HuH-7.5 (cell line): ENCODE results near the gene STX18.
"Not testable (repeated sequence)": the region's sequence is repeated elsewhere in the genome, so short reads cannot be mapped to it uniquely, and the experiment has no call there.

Experiments
- DNase-seq: peaks from one replicate; pipeline ENCODE4 v3.0.0; 2011; ENCODE audit warnings: low spot score

The STX18 gene

DNA sequence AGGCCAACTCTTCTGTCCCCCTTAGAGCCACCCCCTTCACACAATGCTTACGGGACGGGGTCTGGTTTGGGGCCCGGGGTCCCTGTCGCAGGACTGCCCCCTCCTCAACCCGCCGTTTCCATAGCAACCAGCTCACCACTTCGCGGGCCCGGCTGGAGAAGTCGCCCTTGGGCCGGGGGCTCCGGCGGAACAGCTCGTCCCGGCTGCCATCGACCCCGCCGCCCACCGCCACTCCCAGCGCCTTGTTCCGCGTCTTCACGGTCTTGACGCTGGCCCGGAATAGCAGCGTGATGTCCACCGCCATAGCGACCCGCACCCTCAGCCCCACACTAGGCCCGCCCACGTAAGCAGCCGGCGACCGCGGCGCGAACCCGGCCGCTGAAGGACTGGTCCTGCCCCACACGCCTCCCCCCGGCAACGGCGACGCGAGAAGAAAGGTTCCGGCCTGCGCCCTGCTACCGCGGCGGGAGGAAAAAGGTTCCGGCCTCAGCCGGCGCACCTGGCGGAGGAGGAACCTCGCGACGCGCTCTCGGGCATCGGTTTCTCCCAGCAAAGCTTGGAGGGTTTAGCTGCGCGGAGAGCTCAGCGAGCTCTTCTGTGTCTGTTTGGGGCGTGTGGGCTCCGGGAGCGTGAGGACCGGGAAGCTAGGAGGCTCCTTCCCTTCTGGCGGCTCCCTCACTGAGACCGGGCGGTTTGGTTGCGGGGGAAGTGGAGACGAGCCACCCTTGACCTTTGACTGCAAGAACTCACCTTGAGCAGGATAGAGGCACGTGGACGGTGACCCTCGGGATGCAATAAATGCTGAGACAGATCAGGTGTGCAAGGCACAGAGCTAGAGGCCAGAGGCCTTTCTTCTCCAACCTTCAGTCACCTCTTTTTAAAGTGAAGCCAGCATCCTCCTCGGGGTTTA, at the start of gene STX18:
STX18 (minus strand) TSS at position 388 of the 910 bp plus-strand sequence; CDS start at position 304, 84 bp downstream.
- DNase-seq, result peak; percentile 68

DNA sequence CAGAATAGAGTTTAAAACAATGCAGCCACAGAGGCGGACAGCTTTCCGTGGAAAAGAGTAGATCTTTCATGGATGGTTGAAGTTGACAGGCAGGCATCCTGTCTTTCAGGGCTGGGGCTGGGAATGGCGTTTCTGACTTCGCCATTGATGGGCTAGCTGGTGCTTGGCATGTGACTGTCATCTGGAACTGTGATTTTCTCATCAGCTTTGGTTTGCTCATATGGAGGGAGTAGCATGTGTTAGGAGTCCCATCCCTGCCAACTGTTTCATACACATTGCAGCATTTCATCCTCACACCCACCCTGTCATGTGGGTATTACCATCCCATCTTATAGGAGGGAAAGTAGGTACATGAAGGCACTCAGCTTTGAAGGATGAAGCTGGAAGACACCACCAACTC, 49.2 kb upstream of the STX18 start:
- no peak for DNase-seq

DNA sequence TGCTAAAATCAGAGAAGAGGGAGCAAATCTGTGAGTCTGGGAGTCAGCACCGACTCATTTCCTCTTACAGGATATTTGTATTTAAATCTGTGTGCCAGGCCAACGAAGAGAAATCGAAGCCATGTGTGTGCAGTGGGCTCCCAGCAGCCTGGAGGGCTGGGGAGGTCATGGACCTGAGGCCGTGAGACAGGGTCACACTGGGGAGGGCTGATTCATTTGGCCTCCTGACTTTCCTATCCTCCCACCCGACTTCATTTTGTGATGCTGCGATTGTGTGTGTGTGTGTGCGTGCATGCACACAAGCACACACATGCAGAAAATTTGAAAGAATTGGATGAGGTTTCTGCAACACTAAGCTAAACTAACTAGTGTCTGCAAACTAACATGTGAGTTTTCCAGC, 48.7 kb upstream of the STX18 start:
- DNase-seq, result no peak

DNA sequence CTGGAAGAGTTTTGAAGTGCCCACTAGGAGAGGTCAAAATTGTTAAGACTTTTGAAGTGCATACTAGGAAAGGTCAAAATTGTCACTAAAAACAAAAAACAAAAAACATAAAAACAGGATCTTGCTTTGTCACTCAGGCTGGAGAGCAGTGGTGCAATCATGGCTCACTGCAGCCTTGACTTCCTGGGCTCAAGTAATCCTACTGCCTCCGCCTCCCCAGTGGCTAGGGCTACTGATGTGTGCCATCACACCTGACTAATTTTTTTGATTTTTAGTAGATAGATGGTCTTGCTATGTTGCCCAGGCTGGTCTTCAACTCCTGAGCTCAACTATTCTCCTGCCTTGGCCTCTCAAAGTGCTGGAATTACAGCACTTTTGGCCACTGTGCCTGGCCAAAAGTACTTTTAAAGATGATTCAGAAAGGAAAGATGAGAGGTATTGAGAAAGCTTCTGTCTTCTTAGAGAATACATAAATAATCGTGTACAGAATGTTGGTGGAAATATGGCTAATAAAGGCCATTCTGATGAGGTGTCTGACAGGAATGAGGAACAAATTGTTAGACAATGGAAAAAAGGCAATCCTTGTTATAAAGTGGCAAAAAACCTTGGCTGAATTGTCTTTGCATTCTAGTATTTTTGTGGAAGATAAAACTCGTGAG, 43.3 kb upstream of the STX18 start:
- DNase-seq, result no peak

DNA sequence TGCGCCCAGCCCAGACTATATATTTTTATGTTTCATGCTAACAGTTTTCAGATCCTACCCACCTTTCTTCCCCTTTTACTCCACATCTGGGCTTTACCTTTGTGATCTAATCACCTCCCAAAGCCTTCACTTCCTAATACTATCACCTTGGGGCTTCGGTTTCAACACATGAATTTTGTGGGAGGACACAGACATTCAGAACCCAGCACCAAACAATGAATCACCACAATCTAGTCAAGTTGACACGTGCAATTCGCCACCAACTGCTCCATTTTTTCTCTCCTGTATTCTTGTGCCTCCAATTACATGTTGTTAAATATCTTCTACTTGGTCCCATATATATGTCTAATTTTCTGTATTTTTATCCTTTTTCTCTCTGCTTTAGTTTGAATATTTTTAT, 41.8 kb upstream of the STX18 start:
- no peak for DNase-seq

DNA sequence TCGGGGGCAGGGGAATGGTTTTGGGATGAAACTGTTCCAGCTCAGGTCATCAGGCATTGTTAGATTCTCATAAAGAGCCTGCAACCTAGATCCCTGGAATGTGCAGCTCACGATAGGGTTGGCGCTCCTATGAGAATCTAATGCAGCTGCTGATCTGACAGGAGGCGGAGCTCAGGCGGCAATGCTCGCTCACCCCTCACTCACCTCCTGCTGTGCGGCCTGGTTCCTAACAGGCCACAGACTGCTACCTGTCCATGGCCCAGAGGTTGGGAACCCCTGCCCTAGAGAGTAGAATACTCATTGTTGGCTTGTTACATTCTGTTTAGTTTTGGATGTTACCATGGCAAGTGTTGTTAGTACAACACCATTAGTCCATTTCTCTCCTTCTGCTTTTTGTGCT, 40.8 kb upstream of the STX18 start:
- DNase-seq, result no peak

DNA sequence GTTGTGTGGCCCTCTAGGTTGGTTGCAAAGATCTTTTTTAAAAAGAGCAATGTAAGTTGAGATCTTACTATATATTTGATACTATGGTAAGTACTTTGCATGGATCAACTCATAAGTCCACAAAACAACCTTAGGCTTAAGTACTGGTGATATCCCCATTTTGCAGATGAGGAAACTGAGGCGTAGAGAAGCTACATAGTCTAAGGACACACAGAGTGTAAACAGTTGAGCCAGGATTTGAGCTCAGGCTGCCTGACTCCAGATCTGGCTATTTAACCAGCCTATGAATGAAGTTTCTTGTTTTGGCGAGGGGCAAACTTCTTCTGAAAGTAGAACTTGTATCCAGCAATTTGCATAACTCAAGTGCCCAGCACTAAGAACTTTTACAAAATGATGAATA, 38.6 kb upstream of the STX18 start:
- DNase-seq, result no peak

DNA sequence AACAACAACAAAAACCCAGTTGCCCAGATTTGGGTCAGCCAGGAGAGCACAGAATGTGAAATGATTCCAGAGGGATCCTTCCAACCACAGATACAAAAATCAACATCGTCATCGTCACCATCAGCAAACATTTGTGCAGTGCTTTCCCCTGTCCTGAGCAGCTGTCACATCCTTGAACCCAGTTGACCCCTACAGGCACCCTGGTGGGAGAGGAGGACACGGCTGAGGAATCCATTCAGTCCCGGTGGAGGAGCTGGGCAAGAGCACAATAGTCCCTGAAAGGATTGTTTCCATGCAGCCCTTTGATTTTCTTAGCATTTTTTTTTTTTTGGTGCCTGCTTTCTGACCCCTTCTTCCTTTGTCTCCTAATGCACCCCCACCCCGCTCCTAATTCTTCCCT, 37.1 kb upstream of the STX18 start:
- no peak for DNase-seq

DNA sequence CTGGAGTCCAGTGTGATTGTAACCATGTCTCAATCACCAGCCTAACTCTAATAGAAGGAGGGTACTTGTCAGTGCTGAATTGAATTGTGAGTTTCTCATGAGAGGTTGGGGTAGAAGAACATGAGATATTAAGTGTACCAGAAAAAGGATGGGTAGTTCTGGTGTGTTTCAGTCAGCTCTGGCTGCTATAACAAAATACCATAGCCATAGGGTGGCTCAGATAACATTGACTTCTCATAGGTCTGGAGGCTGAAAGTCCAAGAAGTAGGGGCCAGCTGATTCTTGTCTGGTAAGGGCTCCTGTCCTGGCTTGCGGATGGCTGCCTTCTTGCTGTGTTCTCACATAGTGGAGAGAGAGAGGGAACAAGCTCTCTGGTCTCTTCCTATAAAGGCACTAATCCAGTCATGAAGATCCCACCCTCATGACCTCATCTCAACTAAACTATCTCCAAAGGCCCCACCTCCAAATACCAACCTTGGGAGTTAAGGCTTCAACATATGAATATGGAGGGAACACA, 35.6 kb upstream of the STX18 start:
- DNase-seq, result no peak

DNA sequence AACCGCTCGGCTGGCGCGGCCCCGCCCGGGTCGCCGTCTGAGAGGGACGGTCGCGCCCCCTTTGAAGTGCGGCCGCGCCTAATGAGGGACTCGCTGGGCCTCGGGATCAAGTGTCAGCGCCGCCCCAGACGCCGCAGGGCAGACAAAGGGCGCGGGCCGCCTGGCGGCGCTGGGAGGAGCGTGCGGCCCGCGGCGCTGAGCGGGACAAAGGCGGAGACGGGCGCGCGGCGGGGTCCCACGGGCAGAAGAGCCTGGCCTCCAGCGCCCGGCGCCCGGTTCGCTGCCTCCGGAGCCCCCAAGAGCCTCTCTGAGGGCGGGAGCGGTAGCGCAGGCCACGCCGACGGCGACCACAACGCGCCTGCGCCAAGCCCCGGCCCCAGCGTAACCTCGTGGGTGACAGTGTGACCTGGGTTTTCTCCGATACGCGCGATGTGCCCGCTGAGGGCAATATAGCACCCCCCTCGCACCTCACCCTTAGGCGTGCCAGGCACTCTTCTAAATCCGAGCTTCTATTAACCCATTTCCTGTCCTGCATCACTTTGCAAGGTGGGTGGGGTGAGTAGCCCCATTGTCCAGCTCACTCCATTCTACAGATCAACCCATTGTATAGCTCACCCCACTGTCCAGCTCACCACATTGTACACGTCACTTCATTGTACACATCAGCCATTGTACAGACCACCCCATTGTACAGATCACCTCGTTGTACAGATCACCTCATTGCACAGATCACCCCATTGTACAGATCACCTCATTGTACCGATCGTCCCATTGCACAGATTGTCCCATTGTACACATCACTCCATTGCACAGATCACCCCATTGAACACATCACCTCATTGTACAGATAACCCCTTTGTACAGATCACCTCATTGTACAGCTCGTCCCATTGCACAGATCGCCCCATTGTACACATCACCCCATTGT, 33.7 kb upstream of the STX18 start:
- peak; percentile 77 for DNase-seq

DNA sequence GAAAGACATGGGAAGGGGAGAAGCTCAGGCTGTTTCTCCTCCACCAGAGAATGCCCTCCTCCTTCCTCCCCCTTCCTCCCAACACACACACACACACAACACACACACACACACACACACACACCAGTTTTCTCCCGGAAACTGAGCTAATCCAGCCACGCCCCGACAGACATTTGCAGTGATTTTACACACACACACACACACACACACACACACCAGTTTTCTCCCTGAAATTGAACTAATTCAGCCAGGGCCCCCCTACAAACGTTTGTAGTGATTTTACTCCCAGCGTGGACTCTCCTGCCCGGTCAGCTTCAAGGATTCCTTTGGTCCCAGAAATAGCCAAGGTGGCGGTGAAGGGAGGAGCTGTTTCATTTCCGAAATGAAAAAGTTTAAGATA, 32.9 kb upstream of the STX18 start:
- peak; percentile 28 for DNase-seq

DNA sequence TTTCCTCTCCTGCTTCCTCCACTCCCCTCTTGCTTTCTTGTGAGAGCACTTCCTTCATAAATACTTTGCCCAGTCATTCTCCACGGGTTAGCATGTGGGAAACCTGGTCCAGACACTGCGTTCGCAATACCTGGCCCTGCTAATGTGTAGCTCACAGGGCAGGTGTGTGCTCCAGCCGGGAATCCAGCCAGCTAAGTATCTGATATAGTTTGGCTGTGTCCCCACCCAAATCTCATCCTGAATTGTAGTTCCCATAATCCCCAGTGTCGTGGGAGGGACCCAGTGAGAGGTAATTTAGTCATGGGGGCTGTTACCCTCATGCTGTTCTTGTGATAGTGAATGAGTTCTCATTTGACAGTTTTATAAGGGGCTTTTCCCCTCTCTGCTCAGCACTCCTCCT, 32.2 kb upstream of the STX18 start:
- DNase-seq, result no peak

DNA sequence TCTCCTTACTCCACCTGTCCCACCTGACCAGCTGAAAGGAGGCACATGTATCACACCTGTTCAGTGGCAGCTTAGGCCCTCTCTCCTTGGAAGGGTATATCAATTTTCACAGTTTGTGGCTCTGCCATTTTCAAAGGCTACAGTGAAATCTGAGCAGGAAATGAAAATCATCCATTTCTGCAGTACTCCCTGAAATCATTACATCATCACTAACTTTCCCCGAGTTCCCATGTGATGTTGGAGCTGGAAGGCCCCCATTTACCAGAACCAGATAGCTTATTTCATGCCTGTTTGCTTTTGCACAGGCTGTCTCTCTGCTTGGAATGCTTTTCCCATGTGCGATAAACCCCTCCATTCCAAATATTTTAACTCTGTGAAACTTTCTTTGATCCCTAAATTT, 31.0 kb upstream of the STX18 start:
- DNase-seq, result no peak

DNA sequence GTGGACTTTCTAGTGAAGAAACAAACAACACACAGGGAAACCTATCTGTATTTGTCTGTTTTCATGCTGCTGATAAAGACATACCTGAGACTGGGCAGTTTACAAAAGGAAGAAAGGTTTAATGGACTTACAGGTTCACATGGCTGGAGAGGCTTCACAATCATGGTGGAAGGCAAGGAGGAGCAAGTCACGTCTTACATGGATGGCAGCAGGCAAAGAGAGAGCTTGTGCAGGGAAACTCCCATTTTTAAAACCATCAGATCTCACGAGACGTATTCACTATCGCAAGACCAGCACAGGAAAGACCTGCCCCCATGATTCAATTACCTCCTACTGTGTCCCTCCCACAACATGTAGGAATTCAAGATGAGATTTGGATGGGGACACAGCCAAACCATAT, 28.0 kb upstream of the STX18 start:
- not testable (repeated sequence) for DNase-seq

DNA sequence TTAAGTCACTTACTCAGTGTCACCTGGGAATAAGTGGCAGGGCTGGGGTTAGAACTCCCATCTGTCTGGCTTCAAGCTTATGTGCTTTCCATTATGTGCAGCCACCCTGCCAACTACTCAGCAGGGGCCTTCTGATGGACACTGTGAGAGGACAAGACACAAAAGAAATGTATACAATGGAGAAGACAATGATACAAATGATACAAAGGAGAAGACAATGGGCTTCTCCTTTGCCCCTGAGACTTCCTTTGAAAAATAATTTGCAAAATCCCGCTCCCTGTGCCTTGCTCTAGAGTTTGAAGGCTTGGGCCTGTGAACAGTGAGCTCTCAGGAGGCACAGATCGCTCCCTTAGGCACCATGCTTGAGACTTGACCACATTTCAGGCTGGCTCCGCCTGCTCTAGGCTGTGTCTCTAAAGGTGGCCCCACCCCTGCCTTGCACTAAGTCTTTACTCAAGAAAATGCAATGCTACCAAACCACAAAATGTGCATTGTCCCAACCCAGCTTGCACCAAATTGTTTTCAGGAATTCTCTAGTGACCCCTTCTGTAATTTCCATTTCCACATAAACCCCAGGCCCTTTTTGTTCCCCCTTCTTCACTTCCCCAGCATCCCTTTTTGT, 27.1 kb upstream of the STX18 start:
- DNase-seq, result no peak

DNA sequence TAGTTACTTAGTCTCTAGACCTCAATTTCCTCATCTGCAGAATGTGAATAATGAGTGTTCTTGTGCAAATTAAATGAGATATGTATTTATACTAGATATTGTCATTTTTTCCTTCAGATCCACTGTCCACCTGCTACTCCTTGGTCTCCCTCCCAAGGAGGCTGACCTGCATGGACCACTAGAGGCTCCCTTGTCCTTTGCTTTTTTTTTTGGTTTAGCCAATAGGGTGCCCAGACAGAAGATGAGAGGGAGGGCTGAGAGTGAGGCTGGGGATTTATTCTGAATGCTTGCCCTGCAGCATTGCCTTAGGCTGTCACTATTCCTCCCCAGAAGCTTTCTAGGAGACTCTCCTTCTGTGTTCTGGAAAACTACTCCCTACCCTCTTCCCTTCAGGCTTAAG, 24.5 kb upstream of the STX18 start:
- not testable (repeated sequence) for DNase-seq

DNA sequence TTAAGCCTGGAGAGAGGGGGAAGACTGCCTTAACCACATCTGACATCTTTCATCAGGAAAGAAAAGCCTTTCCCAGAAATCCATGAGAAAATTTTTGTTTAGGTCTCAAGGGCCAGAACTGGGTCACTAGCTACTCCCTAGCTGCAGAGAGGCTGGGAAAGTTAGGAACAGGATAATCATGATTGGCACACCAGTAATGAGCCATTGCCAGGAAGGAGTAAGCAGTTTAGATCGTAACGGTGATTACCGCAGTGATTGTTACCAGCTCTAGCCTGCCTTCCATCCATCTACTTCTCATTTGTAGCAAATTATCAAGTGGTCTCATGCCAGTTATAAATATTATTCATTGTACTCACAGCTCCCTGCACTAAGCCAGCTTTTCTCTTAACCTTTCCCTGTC, 22.7 kb upstream of the STX18 start:
- DNase-seq, result no peak

DNA sequence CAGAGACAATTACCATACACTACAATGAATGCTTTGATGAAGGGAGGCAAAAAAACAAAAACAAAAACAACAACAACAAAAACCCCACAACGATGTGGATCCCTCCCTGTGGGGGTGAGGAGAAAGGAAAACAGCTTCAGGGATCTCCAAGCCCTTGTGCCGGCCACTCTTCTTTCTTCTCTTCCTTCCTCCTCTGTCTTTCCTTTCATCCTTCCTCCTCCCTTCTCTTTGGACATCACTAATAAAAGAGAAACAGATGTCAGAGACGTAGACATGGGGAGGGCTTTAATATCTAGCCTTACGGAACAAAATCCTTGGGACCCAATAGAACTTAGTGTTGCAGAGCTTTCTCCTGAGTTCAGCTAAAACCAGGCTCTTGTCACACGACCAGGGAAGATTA, 18.8 kb upstream of the STX18 start:
- no peak for DNase-seq

DNA sequence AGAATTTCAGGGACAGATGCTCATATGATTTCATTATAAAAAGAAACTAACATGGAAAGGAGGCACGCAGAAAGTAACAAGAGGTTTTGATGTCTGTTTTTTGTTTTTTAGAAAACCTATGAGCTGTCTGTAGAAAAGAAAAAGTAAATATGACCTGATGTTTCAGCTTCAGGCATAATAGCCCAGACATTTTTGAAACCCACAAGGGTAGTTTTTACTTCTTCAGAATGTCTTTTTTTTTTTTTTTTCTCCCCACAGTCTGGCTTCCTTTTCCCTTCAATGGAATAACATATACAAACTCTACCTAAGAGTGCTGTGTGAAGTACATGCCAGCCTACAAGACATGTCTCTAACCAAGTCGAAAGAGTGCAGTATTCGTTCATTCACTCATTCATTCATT, 18.3 kb upstream of the STX18 start:
- DNase-seq, result no peak

DNA sequence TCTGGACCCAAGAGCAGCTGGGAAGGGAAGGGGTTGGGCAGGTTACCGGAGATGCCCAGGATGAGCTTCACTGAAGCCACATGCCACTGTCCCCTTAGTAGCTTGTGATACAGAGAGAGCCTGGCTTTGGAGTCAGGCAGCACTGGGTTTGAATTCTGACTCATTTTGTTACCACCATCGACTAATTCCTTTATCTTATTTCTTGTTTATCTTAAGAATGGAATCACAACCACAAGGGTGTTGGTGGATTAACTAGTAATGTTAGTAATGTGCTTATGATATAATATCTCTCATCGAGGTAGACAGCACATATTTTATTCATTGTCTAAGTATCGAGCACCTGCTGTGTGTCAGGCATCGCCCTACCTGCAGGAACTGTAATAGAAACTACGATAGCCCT, 17.7 kb upstream of the STX18 start:
- no peak for DNase-seq

DNA sequence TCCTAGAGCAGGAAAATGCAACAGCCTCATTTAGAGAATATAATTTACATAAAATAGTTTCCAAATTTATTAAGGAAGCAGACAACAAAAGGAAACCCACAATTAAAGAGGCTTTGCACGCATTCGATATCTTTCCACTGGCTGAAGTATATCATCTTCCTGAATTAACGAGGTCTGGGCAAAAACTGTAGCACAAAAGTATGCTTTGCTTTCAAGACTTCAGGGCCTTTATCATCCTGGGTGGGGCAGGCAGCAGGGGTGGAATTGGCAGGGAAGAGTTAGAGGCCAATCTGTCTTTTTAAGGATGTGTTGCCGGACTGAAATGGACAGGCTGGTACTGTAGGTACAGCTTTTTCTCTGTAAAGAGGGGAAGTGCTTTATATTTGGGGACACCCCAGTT, 17.0 kb upstream of the STX18 start:
- DNase-seq, result no peak

DNA sequence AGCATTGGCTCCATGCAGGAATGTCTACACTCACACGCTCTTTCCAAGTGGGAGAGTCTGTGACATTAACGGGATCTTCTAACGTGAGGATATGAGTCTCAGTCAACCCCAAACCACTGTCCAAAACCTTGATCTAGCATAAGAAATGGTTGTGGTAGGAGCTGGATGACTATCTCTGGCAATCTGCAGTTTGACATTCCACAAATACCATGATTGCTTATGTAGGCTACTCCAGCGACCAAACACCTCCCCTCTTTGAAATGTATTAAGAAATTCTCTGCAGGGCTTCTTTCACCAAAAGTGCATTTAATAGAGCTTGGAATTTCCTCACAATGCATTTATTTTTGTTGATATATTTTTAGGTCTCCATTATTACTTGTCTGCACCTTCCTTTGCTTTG, 14.1 kb upstream of the STX18 start:
- peak; percentile 30 for DNase-seq
